ENCODE results near the gene TGFBRAP1. TPM values are rescaled to one million over a fixed set of nuclear protein-coding genes. Genes with fewer than 3 reads are reported as not detected.

The TGFBRAP1 gene
- polyA plus RNA-seq, 1 experiment, result 7.9 TPM

DNA sequence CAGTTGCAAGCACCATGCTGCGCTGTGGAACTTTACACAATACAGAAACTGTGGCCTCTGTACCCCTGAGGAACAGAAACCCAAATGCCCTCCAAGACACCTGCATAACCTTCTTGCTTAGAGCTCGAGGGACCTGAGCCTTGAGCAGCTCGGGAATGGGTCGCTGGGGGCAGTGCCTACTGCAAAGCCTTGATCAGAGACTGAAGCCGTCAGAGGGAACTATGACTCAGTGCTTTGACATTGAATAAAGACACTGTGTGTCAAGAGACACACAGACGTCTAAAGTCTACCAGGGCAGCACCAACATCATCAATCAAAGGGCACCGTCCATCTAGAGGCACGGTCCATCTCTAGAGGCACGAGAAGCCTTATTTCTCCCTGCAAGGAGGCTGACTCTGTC is 57.4 kb downstream of the TGFBRAP1 start:
- no peak for DNase-seq (ENCODE audit: low read depth, low spot score)
- Histone ChIP-seq H3K4me3 (ENCODE audit: low read depth, low read length) (no peak overlapping the region), H3K27me3 (ENCODE audit: control insufficient read depth, insufficient read depth, low read length) (no peaks in the 10 kb centered on the region), H3K9me3 (ENCODE audit: control insufficient read depth, insufficient read depth, low read length) (no peaks in the 10 kb centered on the region; the same call in 1 of the 2 replicates), H3K27ac (ENCODE audit: low read depth, low read length) (no peak overlapping the region)
- TF ChIP-seq, protein P1, sequence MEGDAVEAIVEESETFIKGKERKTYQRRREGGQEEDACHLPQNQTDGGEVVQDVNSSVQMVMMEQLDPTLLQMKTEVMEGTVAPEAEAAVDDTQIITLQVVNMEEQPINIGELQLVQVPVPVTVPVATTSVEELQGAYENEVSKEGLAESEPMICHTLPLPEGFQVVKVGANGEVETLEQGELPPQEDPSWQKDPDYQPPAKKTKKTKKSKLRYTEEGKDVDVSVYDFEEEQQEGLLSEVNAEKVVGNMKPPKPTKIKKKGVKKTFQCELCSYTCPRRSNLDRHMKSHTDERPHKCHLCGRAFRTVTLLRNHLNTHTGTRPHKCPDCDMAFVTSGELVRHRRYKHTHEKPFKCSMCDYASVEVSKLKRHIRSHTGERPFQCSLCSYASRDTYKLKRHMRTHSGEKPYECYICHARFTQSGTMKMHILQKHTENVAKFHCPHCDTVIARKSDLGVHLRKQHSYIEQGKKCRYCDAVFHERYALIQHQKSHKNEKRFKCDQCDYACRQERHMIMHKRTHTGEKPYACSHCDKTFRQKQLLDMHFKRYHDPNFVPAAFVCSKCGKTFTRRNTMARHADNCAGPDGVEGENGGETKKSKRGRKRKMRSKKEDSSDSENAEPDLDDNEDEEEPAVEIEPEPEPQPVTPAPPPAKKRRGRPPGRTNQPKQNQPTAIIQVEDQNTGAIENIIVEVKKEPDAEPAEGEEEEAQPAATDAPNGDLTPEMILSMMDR (IDR thresholded peaks at IDR 0.05; ENCODE audit: low read depth, low read length), result no peak
- ChIA-PET CTCF (interaction anchor here (1.5 kb wide), 1 partner anchor 22 kb away, joined by 6 read pairs; no protein-coding TSS in a partner anchor), POLR2A (no interaction called here)

DNA sequence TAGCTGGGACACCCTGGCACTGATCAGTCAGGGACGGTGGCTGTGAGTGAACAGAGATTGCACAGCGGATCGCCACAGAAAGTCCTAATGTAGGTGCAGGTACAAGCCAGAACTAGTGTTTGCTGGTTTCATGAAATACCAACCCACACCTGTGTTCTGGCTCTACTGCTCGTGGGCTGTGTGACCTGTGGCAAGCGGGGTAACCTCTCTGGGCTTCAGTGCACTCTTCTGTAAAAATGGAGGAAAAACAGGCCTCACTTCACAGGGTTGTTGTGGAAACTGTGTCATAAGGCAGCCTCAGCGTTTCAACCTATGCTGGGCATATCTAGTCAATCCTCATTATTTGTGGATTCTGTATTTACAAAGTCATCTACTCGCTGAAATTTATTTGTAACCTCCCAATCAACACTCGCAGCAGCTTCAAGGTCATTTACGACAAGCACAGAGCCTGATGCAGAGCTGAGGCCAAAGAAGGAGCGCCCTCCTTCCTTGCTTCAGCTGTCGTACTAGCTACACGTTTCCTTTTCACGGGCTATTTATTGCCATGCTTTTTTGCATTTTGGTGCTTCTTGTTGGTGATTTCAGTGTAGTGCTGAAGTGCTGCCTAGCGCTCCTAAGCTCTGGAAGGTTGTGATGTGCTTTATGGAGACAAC is 58.0 kb downstream of the TGFBRAP1 start:
- CTCF ChIA-PET, result interaction anchor here (0.6 to 0.7 kb wide), 2 partner anchors 33 to 38 kb away, joined by 3 read pairs; no protein-coding TSS in a partner anchor
- TF ChIP-seq, protein P1 (IDR thresholded peaks at IDR 0.05; ENCODE audit: low read depth, low read length), result no peak
- no peak overlapping the region for H3K27ac ChIP-seq (ENCODE audit: low read depth, low read length)
- H3K27me3 ChIP-seq (ENCODE audit: control insufficient read depth, insufficient read depth, low read length), result no peaks in the 10 kb centered on the region
- no peak overlapping the region for H3K4me3 ChIP-seq (ENCODE audit: low read depth, low read length)
- POLR2A ChIA-PET, result no interaction called here
- H3K9me3 ChIP-seq (ENCODE audit: control insufficient read depth, insufficient read depth, low read length), result no peaks in the 10 kb centered on the region; the same call in 1 of the 2 replicates
- DNase-seq (ENCODE audit: low read depth, low spot score), result no peak

DNA sequence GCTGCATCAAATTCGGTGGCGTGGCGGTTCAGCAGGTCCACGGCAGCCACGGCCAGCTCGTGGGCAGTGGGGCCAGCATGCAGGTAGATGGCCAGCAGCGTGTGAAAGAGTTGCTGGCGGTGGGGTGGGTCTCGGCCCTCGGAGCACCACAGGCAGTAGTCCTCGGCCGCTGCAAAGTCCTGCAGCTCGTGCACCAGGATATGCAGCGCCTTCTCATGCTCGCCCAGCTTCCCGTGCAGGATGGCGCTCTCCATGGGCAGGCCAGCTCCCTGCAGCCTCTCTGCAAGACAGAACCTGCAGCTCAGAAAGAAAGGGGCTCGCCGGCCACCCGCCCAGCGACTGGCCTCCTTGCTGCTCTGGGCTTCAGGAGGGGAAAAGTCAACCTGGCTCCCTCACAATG is 60.1 kb downstream of the TGFBRAP1 start:
- no peaks in the 10 kb centered on the region for H3K27me3 ChIP-seq (ENCODE audit: control insufficient read depth, insufficient read depth, low read length)
- ChIA-PET CTCF (interaction anchor here (0.6 kb wide), 1 partner anchor 25 kb away, joined by 3 read pairs; no protein-coding TSS in a partner anchor), POLR2A (no interaction called here)
- no peak overlapping the region for H3K4me3 ChIP-seq (ENCODE audit: low read depth, low read length)
- H3K27ac ChIP-seq (ENCODE audit: low read depth, low read length), result no peak overlapping the region
- TF ChIP-seq, protein P1 (IDR thresholded peaks at IDR 0.05; ENCODE audit: low read depth, low read length), result no peak
- H3K9me3 ChIP-seq (ENCODE audit: control insufficient read depth, insufficient read depth, low read length), result no peaks in the 10 kb centered on the region; the same call in 1 of the 2 replicates
- DNase-seq (ENCODE audit: low read depth, low spot score), result no peak

DNA sequence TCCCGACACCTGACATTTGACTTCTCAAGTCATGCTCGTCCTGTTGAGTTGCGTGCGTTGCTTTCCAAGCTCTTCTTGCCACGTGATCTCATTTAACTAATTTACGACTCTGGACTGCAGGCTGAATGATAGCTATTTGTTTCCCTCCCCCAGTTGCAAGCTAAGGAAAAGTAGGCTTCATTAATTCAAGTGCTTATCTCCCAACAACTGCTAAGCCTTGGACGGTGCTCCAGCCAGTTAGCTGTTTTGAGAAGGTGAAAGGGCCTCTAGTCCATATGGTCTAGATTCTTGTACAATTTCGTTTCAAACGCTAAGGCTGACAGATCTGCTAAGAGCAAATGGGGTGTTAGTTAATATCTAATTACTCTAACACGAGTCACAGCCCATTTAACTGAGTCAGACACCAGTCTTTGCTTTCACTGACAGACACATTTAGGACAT is 66.9 kb downstream of the TGFBRAP1 start:
- Histone ChIP-seq H3K4me3 (ENCODE audit: low read depth, low read length) (no peak overlapping the region), H3K27me3 (ENCODE audit: control insufficient read depth, insufficient read depth, low read length) (no peaks in the 10 kb centered on the region), H3K27ac (ENCODE audit: low read depth, low read length) (no peak overlapping the region), H3K9me3 (ENCODE audit: control insufficient read depth, insufficient read depth, low read length) (peaks cover 6% of the 10 kb centered on the region)
- TF ChIP-seq, protein P1 (IDR thresholded peaks at IDR 0.05; ENCODE audit: low read depth, low read length), result no peak
- POLR2A ChIA-PET, result no interaction called here
- no peak for DNase-seq (ENCODE audit: low read depth, low spot score)
- CTCF ChIA-PET, result interaction anchor here (1.6 kb wide), 1 partner anchor 24 kb away, joined by 11 read pairs; no protein-coding TSS in a partner anchor

DNA sequence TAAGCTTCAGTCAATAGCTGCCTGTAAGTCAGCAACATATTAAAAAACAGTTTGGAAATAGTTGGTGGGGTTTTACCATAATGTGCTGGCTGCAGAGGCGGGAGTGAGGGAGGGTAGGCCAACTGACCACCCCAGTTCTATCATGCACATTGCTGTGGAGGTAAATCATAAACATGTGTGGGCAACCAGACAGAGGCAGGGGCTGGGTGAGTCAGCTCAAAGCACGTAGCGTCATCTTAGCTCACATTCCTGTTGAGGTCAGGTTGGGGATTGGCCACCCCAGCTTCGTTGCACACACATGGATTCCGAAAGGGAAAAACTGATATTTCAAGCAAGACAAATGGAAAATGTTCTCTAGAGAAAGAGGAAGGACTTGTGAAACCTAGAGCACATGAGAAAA is 68.5 kb downstream of the TGFBRAP1 start:
- TF ChIP-seq, protein P1 (IDR thresholded peaks at IDR 0.05; ENCODE audit: low read depth, low read length), result no peak
- Histone ChIP-seq H3K27ac (ENCODE audit: low read depth, low read length) (peak overlapping the region; percentile 85), H3K27me3 (ENCODE audit: control insufficient read depth, insufficient read depth, low read length) (no peaks in the 10 kb centered on the region), H3K4me3 (ENCODE audit: low read depth, low read length) (no peak overlapping the region), H3K9me3 (ENCODE audit: control insufficient read depth, insufficient read depth, low read length) (peaks cover 6% of the 10 kb centered on the region)
- POLR2A ChIA-PET, result no interaction called here
- peak; percentile 85 for DNase-seq (ENCODE audit: low read depth, low spot score)
- CTCF ChIA-PET, result interaction anchor here (1.0 kb wide), 3 partner anchors 17 to 147 kb away, joined by 3 to 4 read pairs (median 3); no protein-coding TSS in a partner anchor

All from AG04450 (cell line).